ENCODE data around the gene NFATC2. TPM values are rescaled to one million over a fixed set of nuclear protein-coding genes. Genes with fewer than 3 reads are reported as not detected.
A peak's percentile ranks its signal among the peaks of the same experiment; 100 is the strongest.

Gene NFATC2
- total and polyA plus RNA-seq, 2 of the 4 experiments (the other 2 are of a cell fraction), result 0.18 to 0.38 TPM

DNA sequence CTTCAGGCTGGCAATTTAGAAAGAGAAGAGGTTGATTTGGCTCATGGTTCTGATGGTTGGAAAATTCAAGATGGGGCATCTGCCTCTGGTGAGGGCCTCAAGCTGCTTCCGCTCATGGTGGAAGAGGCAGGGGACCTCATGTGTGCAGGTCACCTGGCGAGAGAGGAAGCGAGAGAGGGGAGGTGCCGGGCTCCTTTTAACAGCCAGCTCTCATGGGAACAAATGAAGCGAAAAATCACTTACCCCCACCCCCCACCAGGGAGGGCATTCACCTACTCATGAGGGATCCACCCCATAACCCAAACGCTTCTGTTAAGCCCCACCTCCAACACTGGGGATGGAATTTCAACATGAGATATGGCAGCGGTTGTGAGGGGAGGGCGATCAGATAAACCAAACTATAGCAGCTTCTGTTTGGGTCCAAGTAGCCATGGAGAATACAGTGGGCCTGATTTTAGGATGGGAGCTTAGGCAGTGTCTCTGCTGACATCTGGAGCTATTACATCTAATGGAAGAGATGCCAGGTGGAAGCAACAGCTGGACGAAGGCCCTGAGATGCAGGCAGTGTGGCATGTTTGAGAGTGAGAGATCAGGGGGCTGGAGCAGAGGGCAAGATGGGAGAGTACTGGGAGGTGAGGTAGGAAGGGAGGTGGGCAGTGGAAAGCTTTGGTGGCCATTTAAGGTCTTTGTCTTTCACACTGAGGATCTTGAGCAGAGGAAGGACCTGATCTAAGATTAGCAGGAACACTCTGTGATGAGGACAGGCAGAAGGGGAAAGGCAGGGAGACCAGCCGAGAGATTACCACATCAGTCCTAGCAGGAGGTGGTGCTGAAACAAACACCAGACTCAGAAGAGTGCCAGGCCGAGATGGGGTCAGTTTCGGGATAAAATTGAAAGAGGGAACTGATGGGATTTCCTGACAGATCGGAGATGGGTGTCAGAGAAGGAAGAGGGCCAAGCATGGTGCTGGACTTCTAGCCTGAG lies 161.8 kb downstream of the NFATC2 start:
- Histone ChIP-seq H3K18ac (ENCODE audit: low read depth, low read length) (no peak overlapping the region), H3K27me3 (ENCODE audit: control insufficient read depth, insufficient read depth, low read length) (no peaks in the 10 kb centered on the region), H3K9ac (ENCODE audit: low read depth, low read length) (no peak overlapping the region), H4K8ac (ENCODE audit: low read depth in 2 of 2, low read length in 2 of 2) (no peak overlapping the region), H4K91ac (ENCODE audit: insufficient read depth, low read depth, low read length) (0 out of 2 replicates have a peak overlapping the region, but pooled peaks have one; percentile 49), H2BK20ac (ENCODE audit: low read depth, low read length) (no peak overlapping the region; the same call in 1 of the 2 replicates), H3K9me3 (ENCODE audit: control insufficient read depth, insufficient read depth, low read length) (no peaks in the 10 kb centered on the region), H3K56ac (ENCODE audit: extremely low read depth, insufficient read depth, low read length) (no peak overlapping the region), H3K4me2 (ENCODE audit: low read depth, low read length) (no peak overlapping the region), H4K20me1 (ENCODE audit: insufficient read depth, low read length) (no peaks in the 10 kb centered on the region), H2AFZ (replicated peaks; ENCODE audit: low read length, poor library complexity) (peak overlapping the region; percentile 9), H3K79me1 (ENCODE audit: low read depth in 1 of 2, low read length in 2 of 2) (no peaks in the 10 kb centered on the region), H3K36me3 (ENCODE audit: control insufficient read depth, insufficient read depth, low read length) (no peaks in the 10 kb centered on the region), H3K14ac (replicated peaks; ENCODE audit: low read depth, low read length) (no peak overlapping the region), H2AK5ac (ENCODE audit: low read depth, low read length) (peak overlapping the region; percentile 54; the same call in 1 of the 2 replicates), H2AK9ac (replicated peaks; ENCODE audit: low read depth, low read length, poor library complexity) (peak overlapping the region; percentile 50), H2BK15ac (ENCODE audit: low read depth, low read length) (no peak overlapping the region), H3K9me1 (ENCODE audit: insufficient read depth, low read length) (peaks cover 3% of the 10 kb centered on the region; the same call in 1 of the 2 replicates), H3K4me3 (ENCODE audit: insufficient read depth, low read depth, low read length) (no peak overlapping the region), H3K4ac (ENCODE audit: low read depth, low read length) (no peak overlapping the region), H2BK120ac (ENCODE audit: low read depth, low read length) (0 out of 2 replicates have a peak overlapping the region, but pooled peaks have one; percentile 8), H4K5ac (ENCODE audit: low read depth, low read length) (no peak overlapping the region), H3K23ac (ENCODE audit: low read depth, low read length) (no peak overlapping the region; the same call in 1 of the 2 replicates), H3K4me1 (ENCODE audit: control insufficient read depth, insufficient read depth, low read length) (peaks cover 7% of the 10 kb centered on the region), H2BK5ac (ENCODE audit: low read depth, low read length, poor library complexity, severe bottlenecking) (no peak overlapping the region), H3K27ac (ENCODE audit: insufficient read depth, low read length) (no peak overlapping the region)
- ATAC-seq (ENCODE audit: low read depth) (no peak), DNase-seq (no peak)
- POLR2A ChIA-PET (ENCODE audit: unreplicated experiment), result no interaction called here
- BruUV-seq (replicated peaks), result no TSS peak
- in situ Hi-C loops (cut with MboI; ENCODE audit: low sequenced_read_pairs) (no loop called here), dilution Hi-C loops (cut with HindIII; ENCODE audit: low sequenced_read_pairs, unreplicated experiment) (no loop called here), intact Hi-C loops (cut with micrococcal nuclease) (no loop called here)
- CTCF ChIA-PET, result interaction anchor here (1.1 kb wide), 1 partner anchor 214 kb away, joined by 3 read pairs; no protein-coding TSS in a partner anchor
- 98% methylated on average over 5 of the region's 13 CpGs; no CpG with 5 or more reads in 1 of the 2 experiments for WGBS, 2 experiments (ENCODE audit: extremely low coverage in 2 of 2, insufficient read length in 1 of 2)
- TF ChIP-seq RCOR1 (IDR thresholded peaks at IDR 0.05; ENCODE audit: insufficient replicate concordance, low read length), result no peak
- no peak for TF ChIP-seq SMC3 (IDR thresholded peaks at IDR 0.05; ENCODE audit: low read depth, low read length)
- no peak for TF ChIP-seq CHD1 (IDR thresholded peaks at IDR 0.05; ENCODE audit: low read depth, low read length)
- TF ChIP-seq, protein P1, sequence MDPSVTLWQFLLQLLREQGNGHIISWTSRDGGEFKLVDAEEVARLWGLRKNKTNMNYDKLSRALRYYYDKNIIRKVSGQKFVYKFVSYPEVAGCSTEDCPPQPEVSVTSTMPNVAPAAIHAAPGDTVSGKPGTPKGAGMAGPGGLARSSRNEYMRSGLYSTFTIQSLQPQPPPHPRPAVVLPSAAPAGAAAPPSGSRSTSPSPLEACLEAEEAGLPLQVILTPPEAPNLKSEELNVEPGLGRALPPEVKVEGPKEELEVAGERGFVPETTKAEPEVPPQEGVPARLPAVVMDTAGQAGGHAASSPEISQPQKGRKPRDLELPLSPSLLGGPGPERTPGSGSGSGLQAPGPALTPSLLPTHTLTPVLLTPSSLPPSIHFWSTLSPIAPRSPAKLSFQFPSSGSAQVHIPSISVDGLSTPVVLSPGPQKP (IDR thresholded peaks at IDR 0.05; ENCODE audit: borderline replicate concordance, low read depth, low read length), result no peak
- TF ChIP-seq MXI1 (IDR thresholded peaks at IDR 0.05; ENCODE audit: borderline replicate concordance, low read depth, low read length), result no peak
- TF ChIP-seq CEBPB (IDR thresholded peaks at IDR 0.05; ENCODE audit: low read depth, low read length), result no peak
- TF ChIP-seq, protein P2, sequence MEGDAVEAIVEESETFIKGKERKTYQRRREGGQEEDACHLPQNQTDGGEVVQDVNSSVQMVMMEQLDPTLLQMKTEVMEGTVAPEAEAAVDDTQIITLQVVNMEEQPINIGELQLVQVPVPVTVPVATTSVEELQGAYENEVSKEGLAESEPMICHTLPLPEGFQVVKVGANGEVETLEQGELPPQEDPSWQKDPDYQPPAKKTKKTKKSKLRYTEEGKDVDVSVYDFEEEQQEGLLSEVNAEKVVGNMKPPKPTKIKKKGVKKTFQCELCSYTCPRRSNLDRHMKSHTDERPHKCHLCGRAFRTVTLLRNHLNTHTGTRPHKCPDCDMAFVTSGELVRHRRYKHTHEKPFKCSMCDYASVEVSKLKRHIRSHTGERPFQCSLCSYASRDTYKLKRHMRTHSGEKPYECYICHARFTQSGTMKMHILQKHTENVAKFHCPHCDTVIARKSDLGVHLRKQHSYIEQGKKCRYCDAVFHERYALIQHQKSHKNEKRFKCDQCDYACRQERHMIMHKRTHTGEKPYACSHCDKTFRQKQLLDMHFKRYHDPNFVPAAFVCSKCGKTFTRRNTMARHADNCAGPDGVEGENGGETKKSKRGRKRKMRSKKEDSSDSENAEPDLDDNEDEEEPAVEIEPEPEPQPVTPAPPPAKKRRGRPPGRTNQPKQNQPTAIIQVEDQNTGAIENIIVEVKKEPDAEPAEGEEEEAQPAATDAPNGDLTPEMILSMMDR (conservative IDR thresholded peaks at IDR 0.05; ENCODE audit: low read depth, low read length), result no peak
- no peak for TF ChIP-seq NFE2L2 (IDR thresholded peaks at IDR 0.05; ENCODE audit: low read depth, low read length)
- no peak for TF ChIP-seq RAD21 (IDR thresholded peaks at IDR 0.05; ENCODE audit: low read length)
- TF ChIP-seq, protein P3, sequence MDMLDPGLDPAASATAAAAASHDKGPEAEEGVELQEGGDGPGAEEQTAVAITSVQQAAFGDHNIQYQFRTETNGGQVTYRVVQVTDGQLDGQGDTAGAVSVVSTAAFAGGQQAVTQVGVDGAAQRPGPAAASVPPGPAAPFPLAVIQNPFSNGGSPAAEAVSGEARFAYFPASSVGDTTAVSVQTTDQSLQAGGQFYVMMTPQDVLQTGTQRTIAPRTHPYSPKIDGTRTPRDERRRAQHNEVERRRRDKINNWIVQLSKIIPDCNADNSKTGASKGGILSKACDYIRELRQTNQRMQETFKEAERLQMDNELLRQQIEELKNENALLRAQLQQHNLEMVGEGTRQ (IDR thresholded peaks at IDR 0.05; ENCODE audit: low read depth, low read length), result no peak
- no peak for TF ChIP-seq BHLHE40 (IDR thresholded peaks at IDR 0.05; ENCODE audit: low read depth, low read length)
- TF ChIP-seq MAFK (IDR thresholded peaks at IDR 0.05; ENCODE audit: low read depth, low read length), result no peak
- TF ChIP-seq MAZ (IDR thresholded peaks at IDR 0.05; ENCODE audit: borderline replicate concordance, low read depth, low read length), result no peak

Data from IMR-90 (cell line).